ENCODE results near the gene RNF213. TPM values are rescaled to one million over a fixed set of nuclear protein-coding genes. Genes with fewer than 3 reads are reported as not detected.

The RNF213 gene
- total and polyA plus RNA-seq, 10 of the 15 experiments (the other 5 are each of a cell fraction or from before 2014, with no cell fraction given) = 18.6 to 145 (median 65.8) TPM

DNA sequence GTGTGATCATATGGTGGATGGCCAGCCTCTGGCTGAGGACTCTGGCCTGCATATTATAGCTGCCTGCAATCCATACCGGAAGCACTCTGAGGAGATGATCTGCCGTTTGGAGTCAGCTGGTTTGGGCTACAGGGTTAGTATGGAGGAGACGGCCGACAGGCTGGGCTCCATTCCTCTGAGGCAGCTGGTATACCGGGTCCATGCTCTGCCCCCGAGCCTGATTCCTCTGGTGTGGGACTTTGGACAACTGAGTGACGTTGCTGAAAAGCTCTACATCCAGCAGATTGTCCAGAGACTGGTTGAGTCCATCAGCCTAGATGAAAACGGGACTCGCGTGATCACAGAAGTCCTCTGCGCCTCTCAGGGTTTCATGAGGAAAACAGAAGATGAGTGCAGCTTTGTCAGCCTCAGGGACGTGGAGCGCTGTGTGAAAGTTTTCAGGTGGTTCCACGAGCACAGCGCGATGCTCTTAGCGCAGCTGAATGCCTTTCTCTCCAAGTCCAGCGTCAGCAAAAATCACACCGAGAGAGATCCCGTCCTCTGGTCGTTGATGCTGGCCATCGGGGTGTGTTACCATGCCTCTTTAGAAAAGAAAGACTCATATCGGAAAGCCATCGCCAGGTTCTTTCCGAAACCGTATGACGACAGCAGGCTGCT, 85.3 kb downstream of the RNF213 start (continued):
- TF ChIP-seq, protein P1, sequence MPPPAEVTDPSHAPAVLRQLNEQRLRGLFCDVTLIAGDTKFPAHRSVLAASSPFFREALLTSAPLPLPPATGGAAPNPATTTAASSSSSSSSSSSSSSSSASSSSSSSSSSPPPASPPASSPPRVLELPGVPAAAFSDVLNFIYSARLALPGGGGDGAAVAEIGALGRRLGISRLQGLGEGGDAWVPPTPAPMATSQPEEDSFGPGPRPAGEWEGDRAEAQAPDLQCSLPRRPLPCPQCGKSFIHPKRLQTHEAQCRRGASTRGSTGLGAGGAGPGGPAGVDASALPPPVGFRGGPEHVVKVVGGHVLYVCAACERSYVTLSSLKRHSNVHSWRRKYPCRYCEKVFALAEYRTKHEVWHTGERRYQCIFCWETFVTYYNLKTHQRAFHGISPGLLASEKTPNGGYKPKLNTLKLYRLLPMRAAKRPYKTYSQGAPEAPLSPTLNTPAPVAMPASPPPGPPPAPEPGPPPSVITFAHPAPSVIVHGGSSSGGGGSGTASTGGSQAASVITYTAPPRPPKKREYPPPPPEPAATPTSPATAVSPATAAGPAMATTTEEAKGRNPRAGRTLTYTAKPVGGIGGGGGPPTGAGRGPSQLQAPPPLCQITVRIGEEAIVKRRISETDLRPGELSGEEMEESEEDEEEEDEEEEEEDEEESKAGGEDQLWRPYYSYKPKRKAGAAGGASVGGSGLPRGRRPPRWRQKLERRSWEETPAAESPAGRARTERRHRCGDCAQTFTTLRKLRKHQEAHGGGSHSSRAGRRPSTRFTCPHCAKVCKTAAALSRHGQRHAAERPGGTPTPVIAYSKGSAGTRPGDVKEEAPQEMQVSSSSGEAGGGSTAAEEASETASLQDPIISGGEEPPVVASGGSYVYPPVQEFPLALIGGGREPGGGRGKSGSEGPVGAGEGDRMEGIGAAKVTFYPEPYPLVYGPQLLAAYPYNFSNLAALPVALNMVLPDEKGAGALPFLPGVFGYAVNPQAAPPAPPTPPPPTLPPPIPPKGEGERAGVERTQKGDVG (CRISPR knock-in tag; IDR thresholded peaks at IDR 0.05) = no peak
- TF ChIP-seq, protein P2, sequence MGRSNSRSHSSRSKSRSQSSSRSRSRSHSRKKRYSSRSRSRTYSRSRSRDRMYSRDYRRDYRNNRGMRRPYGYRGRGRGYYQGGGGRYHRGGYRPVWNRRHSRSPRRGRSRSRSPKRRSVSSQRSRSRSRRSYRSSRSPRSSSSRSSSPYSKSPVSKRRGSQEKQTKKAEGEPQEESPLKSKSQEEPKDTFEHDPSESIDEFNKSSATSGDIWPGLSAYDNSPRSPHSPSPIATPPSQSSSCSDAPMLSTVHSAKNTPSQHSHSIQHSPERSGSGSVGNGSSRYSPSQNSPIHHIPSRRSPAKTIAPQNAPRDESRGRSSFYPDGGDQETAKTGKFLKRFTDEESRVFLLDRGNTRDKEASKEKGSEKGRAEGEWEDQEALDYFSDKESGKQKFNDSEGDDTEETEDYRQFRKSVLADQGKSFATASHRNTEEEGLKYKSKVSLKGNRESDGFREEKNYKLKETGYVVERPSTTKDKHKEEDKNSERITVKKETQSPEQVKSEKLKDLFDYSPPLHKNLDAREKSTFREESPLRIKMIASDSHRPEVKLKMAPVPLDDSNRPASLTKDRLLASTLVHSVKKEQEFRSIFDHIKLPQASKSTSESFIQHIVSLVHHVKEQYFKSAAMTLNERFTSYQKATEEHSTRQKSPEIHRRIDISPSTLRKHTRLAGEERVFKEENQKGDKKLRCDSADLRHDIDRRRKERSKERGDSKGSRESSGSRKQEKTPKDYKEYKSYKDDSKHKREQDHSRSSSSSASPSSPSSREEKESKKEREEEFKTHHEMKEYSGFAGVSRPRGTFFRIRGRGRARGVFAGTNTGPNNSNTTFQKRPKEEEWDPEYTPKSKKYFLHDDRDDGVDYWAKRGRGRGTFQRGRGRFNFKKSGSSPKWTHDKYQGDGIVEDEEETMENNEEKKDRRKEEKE (IDR thresholded peaks at IDR 0.05) = no peak
- no peak for TF ChIP-seq EGR1 (IDR thresholded peaks at IDR 0.05; ENCODE audit: borderline replicate concordance in 1 of 2, low read depth in 2 of 2, low read length in 2 of 2)
- no peak for TF ChIP-seq TBL1XR1 (IDR thresholded peaks at IDR 0.05; ENCODE audit: low read depth, low read length)
- TF ChIP-seq HDAC2 (IDR thresholded peaks at IDR 0.05) = no peak
- no peak for TF ChIP-seq RELA (IDR thresholded peaks at IDR 0.05; ENCODE audit: borderline replicate concordance, partially characterized antibody)
- TF ChIP-seq PAX8 (IDR thresholded peaks at IDR 0.05) = no peak
- TF ChIP-seq, protein P3, sequence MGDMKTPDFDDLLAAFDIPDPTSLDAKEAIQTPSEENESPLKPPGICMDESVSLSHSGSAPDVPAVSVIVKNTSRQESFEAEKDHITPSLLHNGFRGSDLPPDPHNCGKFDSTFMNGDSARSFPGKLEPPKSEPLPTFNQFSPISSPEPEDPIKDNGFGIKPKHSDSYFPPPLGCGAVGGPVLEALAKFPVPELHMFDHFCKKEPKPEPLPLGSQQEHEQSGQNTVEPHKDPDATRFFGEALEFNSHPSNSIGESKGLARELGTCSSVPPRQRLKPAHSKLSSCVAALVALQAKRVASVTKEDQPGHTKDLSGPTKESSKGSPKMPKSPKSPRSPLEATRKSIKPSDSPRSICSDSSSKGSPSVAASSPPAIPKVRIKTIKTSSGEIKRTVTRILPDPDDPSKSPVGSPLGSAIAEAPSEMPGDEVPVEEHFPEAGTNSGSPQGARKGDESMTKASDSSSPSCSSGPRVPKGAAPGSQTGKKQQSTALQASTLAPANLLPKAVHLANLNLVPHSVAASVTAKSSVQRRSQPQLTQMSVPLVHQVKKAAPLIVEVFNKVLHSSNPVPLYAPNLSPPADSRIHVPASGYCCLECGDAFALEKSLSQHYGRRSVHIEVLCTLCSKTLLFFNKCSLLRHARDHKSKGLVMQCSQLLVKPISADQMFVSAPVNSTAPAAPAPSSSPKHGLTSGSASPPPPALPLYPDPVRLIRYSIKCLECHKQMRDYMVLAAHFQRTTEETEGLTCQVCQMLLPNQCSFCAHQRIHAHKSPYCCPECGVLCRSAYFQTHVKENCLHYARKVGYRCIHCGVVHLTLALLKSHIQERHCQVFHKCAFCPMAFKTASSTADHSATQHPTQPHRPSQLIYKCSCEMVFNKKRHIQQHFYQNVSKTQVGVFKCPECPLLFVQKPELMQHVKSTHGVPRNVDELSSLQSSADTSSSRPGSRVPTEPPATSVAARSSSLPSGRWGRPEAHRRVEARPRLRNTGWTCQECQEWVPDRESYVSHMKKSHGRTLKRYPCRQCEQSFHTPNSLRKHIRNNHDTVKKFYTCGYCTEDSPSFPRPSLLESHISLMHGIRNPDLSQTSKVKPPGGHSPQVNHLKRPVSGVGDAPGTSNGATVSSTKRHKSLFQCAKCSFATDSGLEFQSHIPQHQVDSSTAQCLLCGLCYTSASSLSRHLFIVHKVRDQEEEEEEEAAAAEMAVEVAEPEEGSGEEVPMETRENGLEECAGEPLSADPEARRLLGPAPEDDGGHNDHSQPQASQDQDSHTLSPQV (IDR thresholded peaks at IDR 0.05) = no peak
- TF ChIP-seq SIN3A (IDR thresholded peaks at IDR 0.05; ENCODE audit: low read depth, low read length) = no peak

All from GM12878 (cell line).